HG03575 (cell line): ENCODE measurements around the gene RRAS2.

Source experiments
- ATAC-seq: cut with Tn5 transposase; IDR thresholded peaks from one replicate; pipeline ENCODE4 v1.9.1; 2021; ENCODE audit not compliant: unreplicated experiment, insufficient number of reproducible peaks, low FRiP score; ENCODE audit errors: extremely low read depth

Gene RRAS2

GRCh38 chr11:14244926-14245325 lies 114.1 kb downstream of the RRAS2 start:
- ATAC-seq, result no peak

GRCh38 chr11:14242733-14243132 lies 116.2 kb downstream of the RRAS2 start:
- ATAC-seq, result no peak

DNA sequence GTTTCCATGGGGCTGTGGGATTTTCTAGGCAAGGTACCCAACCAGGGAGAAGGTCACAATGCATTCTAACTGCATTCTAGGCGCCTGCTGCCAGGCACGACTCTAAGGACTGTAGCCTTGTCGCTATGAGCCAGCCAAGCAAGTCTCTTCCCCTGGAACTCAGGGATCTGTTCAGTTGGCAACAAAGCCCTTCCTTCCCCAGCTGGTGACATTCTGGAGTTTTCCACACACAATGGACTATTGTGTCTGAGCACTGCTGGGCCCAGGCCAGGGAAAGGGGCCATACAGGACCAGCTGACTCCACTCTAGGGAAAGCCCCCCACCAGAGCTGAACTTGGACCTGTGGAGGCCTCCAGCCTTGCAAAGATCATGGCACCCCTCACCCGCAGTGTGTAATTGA lies 116.8 kb downstream of the RRAS2 start:
- ATAC-seq, result no peak

DNA sequence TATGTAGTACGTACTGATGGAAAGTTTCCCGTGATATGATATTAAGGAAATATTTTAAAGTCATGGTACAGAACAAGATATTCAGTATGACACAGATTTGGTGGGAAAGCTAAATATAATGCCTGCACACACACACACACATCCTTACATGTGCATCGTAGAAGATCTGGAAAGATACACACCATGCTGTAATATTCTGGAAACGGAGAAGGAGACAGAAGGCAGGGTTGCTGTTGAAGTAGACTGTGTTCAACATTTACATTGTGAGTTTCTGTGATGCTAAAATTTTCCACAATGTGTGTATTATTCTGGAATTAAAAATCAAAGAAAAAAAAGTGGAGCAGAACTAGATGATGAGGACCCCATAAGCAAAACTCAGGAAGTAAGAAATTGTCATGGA lies 118.0 kb downstream of the RRAS2 start:
- no peak for ATAC-seq

DNA sequence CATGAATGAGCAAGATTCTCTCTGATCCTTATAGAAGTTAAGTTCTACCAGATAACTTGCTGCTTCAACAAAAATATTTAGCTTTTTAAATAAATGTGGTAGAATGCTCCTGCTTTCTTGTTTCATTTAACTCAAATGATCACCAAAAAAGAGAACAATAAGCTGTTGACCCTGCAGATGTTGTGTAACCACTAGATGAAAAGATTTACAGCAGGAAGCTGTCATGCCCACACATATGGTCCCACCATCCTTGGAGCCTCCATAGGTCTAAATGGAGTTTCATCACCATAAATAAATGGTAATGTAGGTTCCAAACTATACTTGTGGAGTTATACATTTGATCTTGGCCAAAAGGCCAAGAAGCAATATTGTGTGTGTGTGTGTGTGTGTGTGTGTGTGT lies 118.8 kb downstream of the RRAS2 start:
- ATAC-seq, result no peak

DNA sequence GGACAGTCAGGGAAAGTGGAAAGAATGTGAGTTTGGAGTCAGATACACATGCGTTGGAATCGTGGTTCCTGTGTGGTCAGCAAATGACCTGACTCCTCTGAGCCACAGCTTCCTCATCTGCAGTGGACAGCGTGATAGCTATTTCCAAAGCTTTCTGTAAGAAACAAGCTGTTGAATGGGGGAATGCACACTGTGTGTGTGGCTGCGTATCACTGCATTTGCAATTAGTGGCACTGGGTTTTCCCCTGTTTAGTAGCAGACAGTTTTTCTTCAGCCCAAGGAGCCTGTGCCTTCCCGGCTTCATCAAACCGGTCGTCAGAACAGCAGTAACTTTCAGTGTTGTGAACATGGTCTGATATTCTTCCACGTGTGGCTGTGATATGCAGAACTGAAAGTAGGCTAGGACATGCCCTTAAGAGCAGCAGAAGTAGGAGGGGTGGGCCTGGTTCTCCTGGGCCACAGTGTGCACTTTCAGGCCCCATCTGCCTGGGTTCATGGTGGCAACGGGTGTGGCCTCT lies 121.5 kb downstream of the RRAS2 start:
- peak; percentile 98 for ATAC-seq

GRCh38 chr11:14235701-14236100 lies 123.3 kb downstream of the RRAS2 start:
- ATAC-seq, result no peak

DNA sequence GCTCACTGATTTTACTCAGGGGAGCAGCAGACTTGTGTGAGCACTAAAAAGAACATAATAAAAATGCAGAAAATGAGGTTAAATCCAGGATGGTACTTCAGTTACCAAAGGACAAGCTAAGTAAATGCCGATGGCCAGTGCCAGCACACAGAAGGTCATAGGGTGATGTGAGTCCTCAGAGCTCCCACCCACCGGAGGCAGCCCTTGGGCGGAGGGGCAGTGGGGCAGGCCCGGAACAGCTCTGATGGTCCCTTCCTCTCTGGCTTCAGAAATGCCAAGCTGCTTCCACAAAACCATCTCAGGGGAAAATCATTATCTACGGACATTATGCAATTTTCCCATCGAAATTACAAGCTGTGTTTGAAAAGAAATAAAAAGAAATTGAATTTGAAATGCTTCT lies 124.5 kb downstream of the RRAS2 start:
- no peak for ATAC-seq

DNA sequence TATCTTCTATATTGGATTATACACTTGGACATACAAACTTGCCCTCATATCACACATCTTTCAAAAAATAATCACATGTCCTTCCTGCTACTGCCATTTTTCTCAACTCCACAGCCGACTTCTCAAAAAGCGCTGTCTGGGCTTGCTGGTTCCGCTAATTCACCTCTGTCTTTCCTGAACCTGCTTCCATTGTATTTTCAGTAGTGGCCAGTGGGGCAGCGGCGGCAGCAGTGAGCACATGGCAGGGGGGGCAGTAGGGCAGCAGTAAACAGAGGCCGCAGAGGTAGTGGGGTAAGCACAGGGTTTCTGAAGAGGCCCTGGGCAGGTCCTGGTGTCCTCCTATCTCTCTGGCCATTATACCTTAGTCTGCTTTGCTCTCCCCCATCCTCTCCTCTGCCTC lies 126.3 kb downstream of the RRAS2 start:
- no peak for ATAC-seq

DNA sequence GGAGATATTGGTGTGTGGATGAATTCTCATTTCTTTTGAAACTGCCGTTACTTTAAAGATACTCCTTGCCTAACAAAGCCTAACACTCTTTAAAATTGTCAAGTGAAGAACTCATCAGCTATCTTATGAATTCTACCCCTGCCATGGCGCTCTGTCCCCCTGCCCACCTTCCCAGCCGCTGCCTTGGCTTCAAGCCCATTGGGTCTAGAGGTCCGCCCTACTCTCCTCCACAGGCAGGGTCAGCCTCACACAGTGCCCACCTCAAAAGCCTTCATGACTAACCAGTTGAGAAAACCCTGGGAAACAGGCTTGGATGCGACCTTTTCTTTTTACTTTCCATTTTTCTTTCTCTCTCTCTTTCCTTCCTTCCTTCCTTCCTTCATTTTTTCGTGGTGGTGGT lies 128.6 kb downstream of the RRAS2 start:
- ATAC-seq, result no peak

DNA sequence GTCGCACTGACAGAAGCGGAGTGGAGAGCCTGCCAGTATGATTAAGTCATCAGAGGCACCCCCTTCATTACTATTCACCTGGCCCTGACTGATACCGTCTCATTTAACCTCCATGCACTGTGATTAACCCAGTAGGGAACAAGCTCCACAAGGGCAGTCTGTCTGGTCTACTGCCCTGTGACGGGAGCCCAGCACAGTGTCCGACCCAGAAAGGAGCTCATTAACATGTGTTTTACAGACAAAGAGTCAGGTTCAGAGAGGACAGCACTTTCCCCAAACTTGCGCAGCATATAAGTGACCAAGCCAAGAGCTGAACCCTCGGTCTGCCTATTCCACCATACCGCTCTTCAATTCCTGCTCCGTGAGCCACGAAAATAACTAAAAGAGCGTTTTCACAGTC lies 129.5 kb downstream of the RRAS2 start:
- ATAC-seq, result no peak

GRCh38 chr11:14228356-14228755 lies 130.6 kb downstream of the RRAS2 start:
- no peak for ATAC-seq
